PC-3 (cell line): ENCODE data around the gene KCNIP4. TPM values are rescaled to one million over a fixed set of nuclear protein-coding genes. Genes with fewer than 3 reads are reported as not detected.

Experiments used
- ATAC-seq: fragments of 200-7000 bp; cut with Tn5 transposase; 2 replicates; pipeline ENCODE4 v1.9.1; 2020; ENCODE audit warnings: mild to moderate bottlenecking, moderate library complexity
- BruUV-seq: library from RNA; stranded (reverse); fragments of 400-500 nt; replicated peaks from 2 replicates; lab custom pipeline; 2021; lab: Mats Ljungman, UMichigan
- CTCF ChIA-PET: fragments of 300-600 bp; sonication (Branson Sonifier 250); formaldehyde crosslinking; loops from one replicate; lab custom pipeline; 2022; ENCODE audit warnings: antibody characterized with exemption; lab: Charles Lee
- POLR2A ChIA-PET: fragments of 300-600 bp; sonication (Branson Sonifier 250); formaldehyde crosslinking; loops from one replicate; lab custom pipeline; 2022; ENCODE audit warnings: antibody characterized with exemption; ENCODE audit not compliant: unreplicated experiment; lab: Charles Lee
- DNase-seq: peaks from one replicate; pipeline ENCODE4 v3.0.0-alpha.2; 2015
- H2AFZ ChIP-seq: fragments of 300-600 bp; sonication (generic); 2 replicates; pipeline ENCODE4 v1.6.0; 2016; ENCODE audit warnings: antibody characterized with exemption, low read length
- H3F3A ChIP-seq: fragments of 300-600 bp; sonication (generic); one replicate; pipeline ENCODE4 v1.6.0; 2017; ENCODE audit warnings: antibody characterized with exemption, low read length, control low read depth, mild to moderate bottlenecking; ENCODE audit not compliant: unreplicated experiment
- H3K27ac ChIP-seq: fragments of 300-600 bp; sonication (generic); 2 replicates; pipeline ENCODE4 v1.5.1; 2016; ENCODE audit warnings: mild to moderate bottlenecking, low read length
- H3K27me3 ChIP-seq: fragments of 300-600 bp; sonication (generic); 2 replicates; pipeline ENCODE4 v1.6.1; 2016; ENCODE audit warnings: low read length, mixed read lengths
- H3K36me3 ChIP-seq: fragments of 300-600 bp; sonication (generic); 2 replicates; pipeline ENCODE4 v1.6.1; 2016; ENCODE audit warnings: low read depth, mixed run types, low read length, mixed read lengths
- H3K4me1 ChIP-seq: fragments of 300-600 bp; sonication (generic); 2 replicates; pipeline ENCODE4 v1.5.1; 2016; ENCODE audit warnings: low read length; ENCODE audit not compliant: insufficient read depth
- H3K4me2 ChIP-seq: fragments of 300-600 bp; sonication (generic); 2 replicates; pipeline ENCODE4 v1.6.0; 2016; ENCODE audit warnings: low read length
- H3K4me3 ChIP-seq: fragments of 300-600 bp; sonication (generic); 2 replicates; pipeline ENCODE4 v1.5.1; 2016; ENCODE audit warnings: mild to moderate bottlenecking, low read length, mixed read lengths
- H3K79me2 ChIP-seq: fragments of 300-600 bp; sonication (generic); 2 replicates; pipeline ENCODE4 v1.6.1; 2017; ENCODE audit warnings: low read length, mixed read lengths
- H3K9ac ChIP-seq: fragments of 300-600 bp; sonication (generic); 2 replicates; pipeline ENCODE4 v1.6.0; 2016; ENCODE audit warnings: mild to moderate bottlenecking, low read length
- H3K9me2 ChIP-seq: fragments of 300-600 bp; sonication (generic); replicated peaks from 2 replicates; pipeline ENCODE4 v1.6.1; 2016; ENCODE audit warnings: mixed run types, low read length, mixed read lengths
- H3K9me3 ChIP-seq: fragments of 300-600 bp; sonication (generic); 2 replicates; pipeline ENCODE4 v1.6.1; 2016; ENCODE audit warnings: low read length, mixed read lengths
- H4K20me1 ChIP-seq: fragments of 300-600 bp; sonication (generic); 2 replicates; pipeline ENCODE4 v1.6.1; 2016; ENCODE audit warnings: low read length, mixed read lengths
- CTCF ChIP-seq: fragments of 300-600 bp; sonication (generic); conservative IDR thresholded peaks from 2 replicates; pipeline ENCODE4 v1.5.1; 2017; ENCODE audit warnings: antibody characterized with exemption, low read depth, mild to moderate bottlenecking, low read length
- EZH2 ChIP-seq: fragments of 300-600 bp; sonication (generic); IDR thresholded peaks from one replicate; pipeline ENCODE4 v1.6.1; 2017; ENCODE audit warnings: antibody characterized with exemption, mild to moderate bottlenecking, low read length; ENCODE audit not compliant: unreplicated experiment
- EZH2phosphoT487 ChIP-seq: fragments of 300-600 bp; sonication (generic); IDR thresholded peaks from 2 replicates; pipeline ENCODE4 v1.6.1; 2018; ENCODE audit warnings: mild to moderate bottlenecking, antibody characterized with exemption, low read length, borderline replicate concordance
- intact Hi-C: fragments of 100-400 bp; cut with micrococcal nuclease; formaldehyde crosslinking; loops from 2 replicates; pipeline ENCODE4 v1.9.0; 2023
- total RNA-seq: library from RNA; depleted of rRNA; stranded (reverse); fragments of >200 nt; gene quantifications from 2 replicates; pipeline ENCODE4 v1.2.3, GENCODE V29; 2014

Gene KCNIP4
- total RNA-seq, 1 experiment from 2014 or later: not detected

DNA sequence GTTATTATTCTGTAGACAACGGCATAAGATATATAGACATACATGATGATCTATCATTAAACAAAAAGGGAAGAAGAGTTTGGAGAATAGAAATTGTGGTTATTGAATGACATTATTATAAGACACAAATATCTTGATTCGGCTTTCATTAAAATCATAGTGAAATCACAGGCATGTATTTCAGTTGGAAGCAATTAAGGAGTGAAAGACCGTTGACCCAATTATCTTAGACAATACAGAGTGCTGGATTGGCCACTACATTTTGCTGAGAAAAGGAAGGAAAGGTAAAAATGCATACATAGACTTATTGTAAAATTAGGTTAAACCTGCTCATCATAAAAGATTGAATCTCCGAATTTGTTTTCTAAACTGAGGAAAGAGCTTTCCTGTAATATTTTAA lies 209.8 kb downstream of the KCNIP4 start:
- H3K9me3 ChIP-seq: no peaks in the 10 kb centered on the region
- no peak overlapping the region for H3K27ac ChIP-seq
- H4K20me1 ChIP-seq: no peaks in the 10 kb centered on the region
- no peak for TF ChIP-seq EZH2
- TF ChIP-seq CTCF: no peak
- no peak for TF ChIP-seq EZH2phosphoT487
- no peaks in the 10 kb centered on the region for H3K9me2 ChIP-seq
- H3K9ac ChIP-seq: no peak overlapping the region
- peaks cover 12% of the 10 kb centered on the region for H3K27me3 ChIP-seq
- no peak overlapping the region for H3K4me2 ChIP-seq
- ChIA-PET CTCF (no interaction called here), POLR2A (no interaction called here)
- no peak overlapping the region for H2AFZ ChIP-seq
- no peak overlapping the region for H3K4me3 ChIP-seq
- no peaks in the 10 kb centered on the region for H3F3A ChIP-seq
- ATAC-seq (no peak), DNase-seq (no peak)
- BruUV-seq: no TSS peak
- intact Hi-C loops: no loop called here
- H3K36me3 ChIP-seq: no peaks in the 10 kb centered on the region
- H3K4me1 ChIP-seq: peaks cover 13% of the 10 kb centered on the region
- H3K79me2 ChIP-seq: no peaks in the 10 kb centered on the region

- no peak overlapping the region for H3K4me2 ChIP-seq
- H3K9me2 ChIP-seq: no peaks in the 10 kb centered on the region
- CTCF ChIA-PET: no interaction called here
- no peak overlapping the region for H3K9ac ChIP-seq
- H3K79me2 ChIP-seq: no peaks in the 10 kb centered on the region
- POLR2A ChIA-PET: no interaction called here
- TF ChIP-seq CTCF (no peak), EZH2 (no peak), EZH2phosphoT487 (no peak)
- no peaks in the 10 kb centered on the region for H4K20me1 ChIP-seq
- ATAC-seq (no peak), DNase-seq (no peak)
- intact Hi-C loops: no loop called here
- no peaks in the 10 kb centered on the region for H3K36me3 ChIP-seq
- H3K4me3 ChIP-seq: no peak overlapping the region
- BruUV-seq: no TSS peak
- peaks cover 29% of the 10 kb centered on the region for H3K27me3 ChIP-seq
- H3K27ac ChIP-seq: no peak overlapping the region
- H3K9me3 ChIP-seq: no peaks in the 10 kb centered on the region
- no peaks in the 10 kb centered on the region for H3K4me1 ChIP-seq
- no peaks in the 10 kb centered on the region for H3F3A ChIP-seq
- no peak overlapping the region for H2AFZ ChIP-seq
Observed at GRCh38 chr4:21735866-21736265, 212.7 kb downstream of the KCNIP4 start.

DNA sequence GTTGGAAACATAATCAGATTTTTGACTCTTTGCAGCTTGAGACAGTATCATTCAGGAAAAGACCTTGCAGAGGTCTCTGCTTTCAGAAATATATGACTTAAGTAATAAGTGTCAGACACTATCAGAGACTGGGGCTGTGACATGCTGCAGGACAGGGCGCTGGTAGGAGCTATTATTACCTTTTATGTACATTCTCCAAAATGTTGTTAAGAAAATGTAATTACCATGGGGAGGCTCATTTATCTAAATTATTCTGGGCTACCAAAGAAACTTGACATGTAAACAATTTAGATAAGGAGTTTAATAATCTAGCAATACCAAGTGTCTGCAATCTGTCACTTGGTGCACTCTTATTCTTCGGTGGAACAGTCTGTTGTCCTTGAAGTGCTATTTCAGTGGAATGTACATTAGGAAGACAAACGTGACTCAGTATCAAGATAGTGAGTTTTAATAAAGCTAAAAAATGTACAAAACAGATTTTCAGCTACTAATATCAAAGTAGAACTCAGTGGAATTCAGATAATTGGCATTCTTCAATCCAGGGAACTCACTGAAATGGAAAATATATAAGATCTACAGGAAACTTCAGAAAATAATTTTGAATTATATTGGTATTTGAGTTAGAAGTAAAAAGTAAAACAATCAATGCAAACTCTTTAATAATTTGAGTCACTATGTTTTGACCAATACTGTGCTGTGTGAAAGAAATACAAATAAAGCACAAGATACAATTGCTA lies 214.5 kb downstream of the KCNIP4 start:
- CTCF ChIA-PET: no interaction called here
- H3K4me1 ChIP-seq: no peaks in the 10 kb centered on the region
- no peak for TF ChIP-seq EZH2phosphoT487
- TF ChIP-seq CTCF: no peak
- no peak for TF ChIP-seq EZH2
- no peak overlapping the region for H3K4me3 ChIP-seq
- no peak for DNase-seq
- ATAC-seq: no peak
- no peaks in the 10 kb centered on the region for H3K79me2 ChIP-seq
- H3K9ac ChIP-seq: no peak overlapping the region
- no peaks in the 10 kb centered on the region for H3F3A ChIP-seq
- H3K27ac ChIP-seq: no peak overlapping the region
- no peaks in the 10 kb centered on the region for H3K9me2 ChIP-seq
- H3K9me3 ChIP-seq: no peaks in the 10 kb centered on the region
- no peaks in the 10 kb centered on the region for H3K36me3 ChIP-seq
- POLR2A ChIA-PET: no interaction called here
- intact Hi-C loops: no loop called here
- no peaks in the 10 kb centered on the region for H4K20me1 ChIP-seq
- H3K4me2 ChIP-seq: no peak overlapping the region
- no peak overlapping the region for H2AFZ ChIP-seq
- H3K27me3 ChIP-seq: peaks cover 38% of the 10 kb centered on the region
- no TSS peak for BruUV-seq
